ENCODE results near the gene LIPE.

Gene LIPE

GRCh38 chr19:42362891-42363440 lies 64.2 kb downstream of the LIPE start:
- no peaks in the 10 kb centered on the region for H3K27me3 Mint-ChIP-seq
- no peak overlapping the region for H3K4me3 Mint-ChIP-seq
- peaks cover 48% of the 10 kb centered on the region for H3K36me3 Mint-ChIP-seq
- no peaks in the 10 kb centered on the region for H3K9me3 Mint-ChIP-seq
- H3K4me1 Mint-ChIP-seq: peaks cover 40% of the 10 kb centered on the region
- no peak for ATAC-seq
- H3K27ac Mint-ChIP-seq: peak overlapping the region; percentile 79

- Mint-ChIP-seq H3K4me1 (peaks cover 46% of the 10 kb centered on the region), H3K9me3 (no peaks in the 10 kb centered on the region), H3K27me3 (no peaks in the 10 kb centered on the region), H3K36me3 (peaks cover 48% of the 10 kb centered on the region), H3K4me3 (no peak overlapping the region), H3K27ac (no peak overlapping the region)
- no peak for ATAC-seq
Measured at GRCh38 chr19:42362342-42362741, 64.8 kb downstream of the LIPE start.

- Mint-ChIP-seq H3K36me3 (peaks cover 50% of the 10 kb centered on the region), H3K9me3 (no peaks in the 10 kb centered on the region), H3K27me3 (no peaks in the 10 kb centered on the region), H3K27ac (peak overlapping the region; percentile 73), H3K4me1 (peaks cover 44% of the 10 kb centered on the region), H3K4me3 (no peak overlapping the region)
- ATAC-seq: no peak
Measured at GRCh38 chr19:42361545-42361910, 65.7 kb downstream of the LIPE start.

- H3K4me3 Mint-ChIP-seq: no peak overlapping the region
- H3K36me3 Mint-ChIP-seq: peaks cover 55% of the 10 kb centered on the region
Measured at GRCh38 chr19:42360787-42361544, 66.2 kb downstream of the LIPE start.

GRCh38 chr19:42357290-42357689 lies 69.9 kb downstream of the LIPE start:
- peak overlapping the region; percentile 49 for H3K27ac Mint-ChIP-seq

More at GRCh38 chr19:42360787-42361544, 66.2 kb downstream of the LIPE start:
- peak overlapping the region; percentile 73 for H3K27ac Mint-ChIP-seq
- no peaks in the 10 kb centered on the region for H3K9me3 Mint-ChIP-seq
- peaks cover 40% of the 10 kb centered on the region for H3K4me1 Mint-ChIP-seq
- H3K27me3 Mint-ChIP-seq: no peaks in the 10 kb centered on the region
- no peak for ATAC-seq

DNA sequence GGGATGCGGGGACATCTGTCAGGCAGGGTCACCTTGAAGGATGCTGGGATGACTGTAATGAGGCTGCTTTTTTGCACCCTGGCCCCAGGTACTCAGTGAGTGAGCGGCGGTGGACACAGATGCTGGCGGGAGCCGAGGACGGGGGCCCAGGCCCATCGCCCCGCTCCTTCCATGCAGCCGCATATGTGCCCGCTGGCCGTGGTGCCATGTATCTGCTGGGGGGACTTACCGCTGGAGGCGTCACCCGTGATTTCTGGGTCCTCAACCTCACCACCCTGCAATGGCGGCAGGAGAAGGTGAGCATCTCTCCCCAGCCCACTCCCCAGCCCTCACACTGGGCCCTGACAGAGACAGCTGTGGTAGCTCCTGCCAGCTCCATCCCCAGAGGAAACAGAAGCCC lies 70.5 kb downstream of the LIPE start:
- Mint-ChIP-seq H3K27me3 (no peaks in the 10 kb centered on the region), H3K4me1 (peaks cover 21% of the 10 kb centered on the region), H3K27ac (no peak overlapping the region), H3K4me3 (no peak overlapping the region), H3K9me3 (no peaks in the 10 kb centered on the region), H3K36me3 (peaks cover 58% of the 10 kb centered on the region)
- no peak for ATAC-seq

More at GRCh38 chr19:42357290-42357689, 69.9 kb downstream of the LIPE start:
- ATAC-seq: no peak
- Mint-ChIP-seq H3K4me3 (no peak overlapping the region), H3K9me3 (no peaks in the 10 kb centered on the region), H3K36me3 (peaks cover 54% of the 10 kb centered on the region), H3K4me1 (peaks cover 17% of the 10 kb centered on the region), H3K27me3 (no peaks in the 10 kb centered on the region)

DNA sequence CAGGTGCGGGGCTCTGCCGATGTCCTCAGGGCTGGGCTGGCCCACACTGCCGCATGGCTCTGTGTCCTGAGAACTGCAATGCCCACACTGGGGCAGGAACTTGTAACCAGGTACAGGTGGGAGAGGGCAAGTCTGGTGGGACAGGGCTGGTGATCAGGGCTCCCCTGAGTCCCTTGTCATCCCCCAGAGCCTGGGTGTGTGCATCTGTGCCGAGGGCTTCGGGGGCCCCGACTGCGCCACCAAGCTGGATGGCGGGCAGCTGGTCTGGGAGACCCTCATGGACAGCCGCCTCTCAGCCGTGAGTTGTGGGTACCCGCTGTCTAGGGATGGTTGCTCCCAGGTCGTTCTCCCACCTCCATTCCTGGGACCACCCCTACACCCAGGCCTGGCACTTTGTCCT lies 71.3 kb downstream of the LIPE start:
- Mint-ChIP-seq H3K4me3 (no peak overlapping the region), H3K27me3 (no peaks in the 10 kb centered on the region), H3K4me1 (peaks cover 17% of the 10 kb centered on the region), H3K9me3 (no peaks in the 10 kb centered on the region), H3K27ac (no peak overlapping the region), H3K36me3 (peaks cover 53% of the 10 kb centered on the region)
- no peak for ATAC-seq

- peak overlapping the region; percentile 6 for H3K27ac Mint-ChIP-seq
- H3K4me1 Mint-ChIP-seq: peaks cover 17% of the 10 kb centered on the region
- no peak for ATAC-seq
- H3K9me3 Mint-ChIP-seq: no peaks in the 10 kb centered on the region
- peaks cover 51% of the 10 kb centered on the region for H3K36me3 Mint-ChIP-seq
- no peaks in the 10 kb centered on the region for H3K27me3 Mint-ChIP-seq
- H3K4me3 Mint-ChIP-seq: no peak overlapping the region
Measured at GRCh38 chr19:42353341-42354015, 73.7 kb downstream of the LIPE start.

- Mint-ChIP-seq H3K27me3 (no peaks in the 10 kb centered on the region), H3K4me1 (peaks cover 14% of the 10 kb centered on the region), H3K27ac (no peak overlapping the region), H3K4me3 (no peak overlapping the region), H3K9me3 (no peaks in the 10 kb centered on the region), H3K36me3 (peaks cover 50% of the 10 kb centered on the region)
- ATAC-seq: peak; percentile 58
Measured at GRCh38 chr19:42352301-42353259, 74.6 kb downstream of the LIPE start.

All from stimulated activated memory B cell treated with anti-CD40 and anti-IgM and Interleukin-4, amounts not matched to agents 10 μg/mL and 1 μg/mL and 100 μg/mL, for 72 hours (primary cell).